Osteocyte (in vitro differentiated cells): ENCODE results near the gene ZNF524. TPM values are rescaled to one million over a fixed set of nuclear protein-coding genes. Genes with fewer than 3 reads are reported as not detected.

ENCODE experiments used
- DNase-seq: peaks from one replicate; pipeline ENCODE4 v3.0.0; 2021; ENCODE audit warnings: mixed read lengths; ENCODE audit not compliant: unreplicated experiment; ENCODE audit errors: extremely low spot score
- H3K27ac Mint-ChIP-seq: one replicate; pipeline ENCODE4 v1.8.0; 2021; ENCODE audit warnings: mild to moderate bottlenecking, mixed read lengths; ENCODE audit not compliant: unreplicated experiment
- H3K27me3 Mint-ChIP-seq: one replicate; pipeline ENCODE4 v1.8.0; 2021; ENCODE audit warnings: mixed read lengths; ENCODE audit not compliant: unreplicated experiment
- H3K36me3 Mint-ChIP-seq: one replicate; pipeline ENCODE4 v1.8.0; 2021; ENCODE audit warnings: mixed read lengths; ENCODE audit not compliant: unreplicated experiment
- H3K4me1 Mint-ChIP-seq: one replicate; pipeline ENCODE4 v1.8.0; 2021; ENCODE audit warnings: mixed read lengths; ENCODE audit not compliant: unreplicated experiment
- H3K4me3 Mint-ChIP-seq: one replicate; pipeline ENCODE4 v1.8.0; 2021; ENCODE audit warnings: mild to moderate bottlenecking, moderate library complexity, mixed read lengths; ENCODE audit not compliant: unreplicated experiment
- H3K9me3 Mint-ChIP-seq: one replicate; pipeline ENCODE4 v1.8.0; 2021; ENCODE audit warnings: mixed read lengths; ENCODE audit not compliant: unreplicated experiment
- CTCF ChIP-seq: fragments of 200-600 bp; sonication (generic); IDR thresholded peaks from 2 replicates; pipeline ENCODE4 v1.5.0; 2021; ENCODE audit warnings: antibody characterized with exemption, mild to moderate bottlenecking, moderate library complexity
- total RNA-seq: library from RNA; stranded (reverse); gene quantifications from 2 replicates; pipeline ENCODE4 v1.2.1, GENCODE V29; 2021

The ZNF524 gene
- total RNA-seq, 1 donor from 2014 or later = 15.5 TPM

- DNase-seq = no peak
- TF ChIP-seq CTCF = no peak
- H3K36me3 Mint-ChIP-seq = peaks cover 9% of the 10 kb centered on the region
- peaks cover 30% of the 10 kb centered on the region for H3K4me1 Mint-ChIP-seq
- H3K27ac Mint-ChIP-seq = peak overlapping the region; percentile 13
- no peaks in the 10 kb centered on the region for H3K9me3 Mint-ChIP-seq
- H3K27me3 Mint-ChIP-seq = no peaks in the 10 kb centered on the region
- H3K4me3 Mint-ChIP-seq = peak overlapping the region; percentile 91
These were observed 6.7 kb downstream of the ZNF524 start for GRCh38 chr19:55606817-55607216.

- Mint-ChIP-seq H3K4me3 (no peak overlapping the region), H3K27me3 (no peaks in the 10 kb centered on the region), H3K27ac (no peak overlapping the region), H3K9me3 (no peaks in the 10 kb centered on the region), H3K4me1 (peaks cover 26% of the 10 kb centered on the region), H3K36me3 (peaks cover 9% of the 10 kb centered on the region)
- no peak for DNase-seq
- no peak for TF ChIP-seq CTCF
These were observed 9.2 kb downstream of the ZNF524 start for GRCh38 chr19:55609326-55609725.

- TF ChIP-seq CTCF = no peak
- no peaks in the 10 kb centered on the region for H3K27me3 Mint-ChIP-seq
- no peak for DNase-seq
- peaks cover 16% of the 10 kb centered on the region for H3K4me1 Mint-ChIP-seq
- peaks cover 9% of the 10 kb centered on the region for H3K36me3 Mint-ChIP-seq
- H3K4me3 Mint-ChIP-seq = no peak overlapping the region
- no peak overlapping the region for H3K27ac Mint-ChIP-seq
- H3K9me3 Mint-ChIP-seq = no peaks in the 10 kb centered on the region
These were observed 11.4 kb downstream of the ZNF524 start for GRCh38 chr19:55611300-55611982.

GRCh38 chr19:55611983-55612645 is 12.0 kb downstream of the ZNF524 start:
- TF ChIP-seq CTCF = no peak
- Mint-ChIP-seq H3K4me1 (peaks cover 9% of the 10 kb centered on the region), H3K27ac (no peak overlapping the region), H3K36me3 (peaks cover 11% of the 10 kb centered on the region), H3K4me3 (no peak overlapping the region), H3K27me3 (no peaks in the 10 kb centered on the region), H3K9me3 (no peaks in the 10 kb centered on the region)
- no peak for DNase-seq

DNA sequence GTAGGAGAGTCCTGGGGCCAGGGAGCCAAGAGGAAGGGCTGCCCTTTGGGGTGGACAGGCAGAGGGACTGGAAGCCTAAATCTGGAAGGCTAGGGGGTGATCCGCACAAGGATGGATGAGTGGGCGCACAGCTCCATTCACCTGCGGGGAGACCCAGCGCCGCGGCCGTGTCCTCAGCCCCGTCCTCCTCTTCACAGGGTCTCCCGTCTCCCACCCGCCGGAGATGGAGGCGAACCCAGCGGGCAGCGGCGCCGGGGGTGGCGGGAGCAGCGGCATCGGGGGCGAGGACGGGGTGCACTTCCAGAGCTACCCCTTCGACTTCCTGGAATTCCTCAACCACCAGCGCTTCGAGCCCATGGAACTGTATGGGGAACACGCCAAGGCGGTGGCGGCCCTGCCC is 13.3 kb downstream of the ZNF524 start:
- peaks cover 18% of the 10 kb centered on the region for H3K36me3 Mint-ChIP-seq
- no peak for DNase-seq
- no peak overlapping the region for H3K4me3 Mint-ChIP-seq

More for the DNA sequence above, 13.3 kb downstream of the ZNF524 start:
- no peak for TF ChIP-seq CTCF
- H3K4me1 Mint-ChIP-seq = no peaks in the 10 kb centered on the region
- H3K9me3 Mint-ChIP-seq = no peaks in the 10 kb centered on the region
- no peaks in the 10 kb centered on the region for H3K27me3 Mint-ChIP-seq
- H3K27ac Mint-ChIP-seq = no peak overlapping the region
